ENCODE data around the gene NFKBIB.
"Not testable (repeated sequence)": the region's sequence is repeated elsewhere in the genome, so short reads cannot be mapped to it uniquely, and the experiment has no call there.

Gene NFKBIB

DNA sequence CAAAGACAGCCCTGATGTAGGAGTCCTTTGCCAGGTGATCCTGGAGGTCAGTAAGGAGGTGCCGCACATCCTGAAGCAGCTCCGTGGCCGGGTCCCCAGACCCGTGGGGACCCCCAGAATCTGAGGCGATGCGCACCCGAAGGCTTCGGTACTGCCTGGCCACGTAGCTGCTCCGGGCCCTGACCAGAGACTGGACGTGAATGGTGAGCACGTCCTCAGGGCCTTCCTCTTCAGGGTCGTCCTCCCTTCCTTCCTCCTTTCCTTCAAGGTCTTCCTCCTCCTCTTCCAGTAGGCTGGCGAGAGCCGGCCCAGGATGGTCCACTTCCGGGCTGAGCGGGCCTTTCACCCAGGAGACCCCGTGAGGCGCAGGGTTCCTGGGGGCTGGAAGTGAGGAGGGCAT lies 29.2 kb upstream of the NFKBIB start:
- DNase-seq: no peak
- in situ Hi-C loops (cut with HindIII; ENCODE audit: low pct_ligation_motif_present, low pct_unique_long_range_greater_than_20kb, low sequenced_read_pairs): no loop called here

- DNase-seq; in situ Hi-C loops (cut with HindIII; ENCODE audit: low pct_ligation_motif_present, low pct_unique_long_range_greater_than_20kb, low sequenced_read_pairs): not testable (repeated sequence)
Observed at GRCh38 chr19:38873400-38873799, 26.4 kb upstream of the NFKBIB start.

GRCh38 chr19:38875656-38876395 lies 23.9 kb upstream of the NFKBIB start:
- in situ Hi-C loops (cut with HindIII; ENCODE audit: low pct_ligation_motif_present, low pct_unique_long_range_greater_than_20kb, low sequenced_read_pairs): no loop called here
- DNase-seq: no peak

DNA sequence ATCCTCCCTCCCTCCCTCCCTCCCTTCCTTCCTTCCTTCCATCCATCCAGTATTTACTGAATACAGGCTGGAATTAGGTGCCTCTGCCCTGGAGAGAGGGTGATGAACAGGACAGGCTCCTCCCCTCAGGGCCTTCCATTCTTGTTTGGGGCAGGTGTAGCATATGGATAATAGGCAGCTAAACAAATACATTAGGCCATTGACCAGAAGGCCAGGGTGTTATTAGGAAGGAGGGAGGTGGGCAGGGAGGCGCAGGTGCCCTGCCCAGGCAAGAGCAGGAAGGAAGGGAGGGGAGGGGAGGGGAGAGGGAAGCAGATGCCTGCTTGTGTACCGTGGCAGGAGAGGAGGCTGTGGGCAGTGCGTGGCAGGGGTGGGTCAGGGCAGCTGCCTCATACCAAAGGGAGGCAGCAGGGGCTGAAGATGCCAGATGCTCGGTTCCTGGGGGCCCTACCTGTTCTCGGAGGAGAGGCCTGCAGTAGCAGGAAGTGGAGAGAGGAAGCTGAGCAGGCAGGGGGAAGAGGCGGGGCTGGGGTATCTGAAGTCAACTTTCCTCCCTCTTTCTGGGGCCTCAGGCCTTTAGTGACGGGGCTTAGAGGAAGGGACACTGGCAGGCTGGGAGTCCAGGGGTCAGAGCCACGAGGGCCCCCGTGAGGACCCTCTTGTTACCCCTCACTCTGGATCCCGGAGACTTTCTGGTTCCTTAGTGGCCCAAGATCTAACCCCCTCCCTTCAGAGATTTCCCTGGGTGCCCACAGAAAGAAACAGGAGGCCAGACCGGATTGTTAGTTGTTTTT lies 21.8 kb upstream of the NFKBIB start, which contains the start of gene RINL:
TSS of gene RINL (minus strand) at position 495 of the 794 bp plus-strand sequence. CDS start 1,533 bp downstream, outside the sequence.
- no peak for DNase-seq

GRCh38 chr19:38878575-38879399 lies 21.0 kb upstream of the NFKBIB start:
- DNase-seq: no peak
- in situ Hi-C loops (cut with HindIII; ENCODE audit: low pct_ligation_motif_present, low pct_unique_long_range_greater_than_20kb, low sequenced_read_pairs): no loop called here

More for the DNA sequence above, 21.8 kb upstream of the NFKBIB start, which contains the start of gene RINL:
- in situ Hi-C loops (cut with HindIII; ENCODE audit: low pct_ligation_motif_present, low pct_unique_long_range_greater_than_20kb, low sequenced_read_pairs): no loop called here

DNA sequence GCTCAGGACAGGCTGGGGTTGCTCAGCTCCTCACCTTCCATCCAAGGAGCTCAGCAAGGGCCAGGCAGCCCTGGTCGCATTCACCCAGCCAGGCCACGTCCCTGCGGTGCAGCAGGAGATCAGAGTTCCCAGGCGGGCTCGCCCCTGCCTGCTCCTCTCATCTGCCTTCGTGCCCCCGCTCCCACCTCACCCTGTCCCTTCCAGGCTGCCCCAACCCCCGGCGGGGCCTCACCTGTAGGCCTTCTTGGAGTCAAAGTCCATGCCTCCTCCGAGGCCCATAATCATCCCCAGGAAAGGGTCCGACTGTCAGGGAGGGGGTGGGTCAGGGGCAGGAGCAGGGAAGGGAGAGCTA lies 20.4 kb upstream of the NFKBIB start:
- in situ Hi-C loops (cut with HindIII; ENCODE audit: low pct_ligation_motif_present, low pct_unique_long_range_greater_than_20kb, low sequenced_read_pairs): no loop called here
- DNase-seq: no peak

DNA sequence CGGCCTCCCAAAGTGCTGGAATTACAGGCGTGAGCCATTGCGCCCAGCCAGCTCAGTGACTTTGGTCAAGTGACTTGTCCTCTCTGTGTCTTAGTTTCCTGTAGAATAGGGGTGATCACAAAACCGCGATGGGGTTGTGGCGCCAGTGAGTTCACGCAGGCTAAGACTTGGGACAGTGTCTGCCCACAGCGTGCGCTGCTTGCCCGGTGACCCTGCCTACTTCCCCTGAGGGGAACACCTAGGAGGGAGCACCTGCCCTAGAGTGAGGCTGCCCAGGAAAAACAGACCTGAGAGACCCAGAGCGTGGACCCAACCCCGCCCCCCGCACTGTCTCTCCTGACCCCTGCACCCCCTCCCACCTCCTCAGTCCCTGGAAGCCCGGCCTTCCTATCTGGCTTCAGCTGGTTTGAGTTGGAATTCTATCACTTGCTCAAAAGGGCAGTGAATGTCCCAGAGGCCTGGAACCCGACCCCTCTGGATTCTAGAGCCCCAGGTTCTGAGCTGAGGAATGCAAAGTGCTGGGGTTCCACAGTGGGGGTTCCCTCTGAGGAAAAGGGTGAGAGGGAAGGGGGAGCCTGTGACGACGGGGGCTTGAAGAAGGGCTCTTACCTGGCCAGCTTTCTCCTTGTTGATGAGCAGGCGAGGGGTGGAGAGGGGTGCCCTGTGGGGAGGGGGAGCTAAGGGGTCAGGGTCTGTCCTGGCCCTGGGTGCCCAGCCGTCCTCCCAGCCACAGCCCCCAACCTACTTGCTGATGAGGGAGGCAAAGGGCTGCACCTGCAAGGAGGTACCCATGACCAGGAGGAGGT lies 19.5 kb upstream of the NFKBIB start:
- DNase-seq: no peak
- in situ Hi-C loops (cut with HindIII; ENCODE audit: low pct_ligation_motif_present, low pct_unique_long_range_greater_than_20kb, low sequenced_read_pairs): no loop called here

DNA sequence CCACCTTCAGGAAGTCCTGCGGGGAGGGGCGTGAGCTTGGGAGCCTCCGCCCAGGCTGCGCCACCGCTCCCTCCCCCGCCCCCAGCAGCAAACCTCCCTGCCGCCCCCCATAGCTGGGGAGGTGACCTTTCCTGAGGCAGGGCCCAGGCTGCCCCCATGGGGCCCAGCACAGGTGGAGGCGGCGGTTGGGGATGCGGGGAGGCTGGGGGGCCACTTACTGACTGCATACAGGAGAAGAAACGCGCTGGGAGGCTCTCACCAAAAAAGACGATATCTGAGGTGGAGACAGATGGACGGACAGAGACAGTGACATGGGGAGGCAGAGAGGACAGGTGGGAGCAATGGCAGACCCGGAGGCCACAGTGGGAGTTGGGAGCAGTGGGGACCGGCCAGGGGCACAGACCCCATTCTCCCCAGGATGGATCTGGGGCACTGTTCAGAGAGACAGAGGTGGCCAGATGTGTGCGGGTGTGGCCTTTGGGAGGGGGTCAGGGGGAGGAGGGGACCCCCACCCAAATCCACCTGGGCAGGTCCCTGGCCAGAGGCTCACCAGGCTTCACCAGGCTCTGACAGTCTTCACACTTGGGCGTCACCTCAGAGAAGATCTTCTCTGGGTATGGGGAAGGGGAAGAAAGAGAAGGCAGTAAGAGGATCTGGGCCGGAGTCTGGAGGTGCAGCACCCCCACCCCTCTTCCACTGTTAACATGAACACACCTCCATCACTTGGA lies 18.7 kb upstream of the NFKBIB start:
- no peak for DNase-seq
- in situ Hi-C loops (cut with HindIII; ENCODE audit: low pct_ligation_motif_present, low pct_unique_long_range_greater_than_20kb, low sequenced_read_pairs): no loop called here

GRCh38 chr19:38883286-38883685 lies 16.5 kb upstream of the NFKBIB start:
- in situ Hi-C loops (cut with HindIII; ENCODE audit: low pct_ligation_motif_present, low pct_unique_long_range_greater_than_20kb, low sequenced_read_pairs): no loop called here

GRCh38 chr19:38884691-38885090 lies 15.1 kb upstream of the NFKBIB start:
- DNase-seq; in situ Hi-C loops (cut with HindIII; ENCODE audit: low pct_ligation_motif_present, low pct_unique_long_range_greater_than_20kb, low sequenced_read_pairs): not testable (repeated sequence)

More at GRCh38 chr19:38883286-38883685, 16.5 kb upstream of the NFKBIB start:
- no peak for DNase-seq

DNA sequence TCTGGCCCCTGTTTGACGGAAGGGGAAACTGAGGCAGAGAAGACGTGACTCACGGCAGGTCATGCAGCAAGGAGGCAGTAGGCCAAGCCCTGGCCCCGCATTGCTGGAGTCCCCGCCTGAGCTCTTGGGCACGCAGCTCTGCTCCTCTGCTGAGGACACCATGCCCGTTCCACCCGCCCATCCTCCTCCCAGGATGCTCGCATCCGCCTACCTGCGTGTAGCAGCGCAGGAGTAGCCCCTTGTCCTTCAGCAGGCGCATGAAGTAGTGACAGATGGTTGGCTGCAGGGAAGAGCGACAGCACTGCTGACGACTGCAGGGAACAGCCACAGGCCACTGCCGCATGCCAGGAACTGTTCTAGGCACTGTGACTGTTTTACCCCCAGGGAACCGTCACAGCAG lies 10.9 kb upstream of the NFKBIB start:
- no peak for DNase-seq
- in situ Hi-C loops (cut with HindIII; ENCODE audit: low pct_ligation_motif_present, low pct_unique_long_range_greater_than_20kb, low sequenced_read_pairs): no loop called here

- no peak for DNase-seq
- in situ Hi-C loops (cut with HindIII; ENCODE audit: low pct_ligation_motif_present, low pct_unique_long_range_greater_than_20kb, low sequenced_read_pairs): no loop called here
Observed at GRCh38 chr19:38889803-38890202, 10.0 kb upstream of the NFKBIB start.

DNA sequence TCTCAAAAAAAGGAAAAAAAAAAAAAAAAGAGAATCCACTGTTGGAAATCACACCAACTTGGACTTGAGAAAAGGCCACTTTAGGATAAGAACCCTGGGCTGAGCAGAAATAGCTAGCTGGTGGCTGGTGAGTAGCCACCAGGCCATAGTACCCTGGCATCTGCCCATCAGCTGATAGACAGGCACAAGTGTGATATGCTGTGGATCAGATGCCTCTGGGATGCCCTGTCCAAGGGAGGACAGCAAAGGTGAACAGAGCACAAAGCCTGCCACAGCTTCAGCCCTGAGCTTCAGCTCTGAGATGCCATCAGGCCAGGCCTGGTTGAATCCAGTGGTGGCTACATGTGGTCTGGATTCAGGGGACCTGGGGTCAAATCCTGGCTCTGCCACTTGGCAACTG lies 9.1 kb upstream of the NFKBIB start:
- DNase-seq: no peak
- in situ Hi-C loops (cut with HindIII; ENCODE audit: low pct_ligation_motif_present, low pct_unique_long_range_greater_than_20kb, low sequenced_read_pairs): no loop called here

- in situ Hi-C loops (cut with HindIII; ENCODE audit: low pct_ligation_motif_present, low pct_unique_long_range_greater_than_20kb, low sequenced_read_pairs): no loop called here
- no peak for DNase-seq
Observed at GRCh38 chr19:38891771-38892170, 8.0 kb upstream of the NFKBIB start.

GRCh38 chr19:38892841-38893240 lies 6.9 kb upstream of the NFKBIB start:
- in situ Hi-C loops (cut with HindIII; ENCODE audit: low pct_ligation_motif_present, low pct_unique_long_range_greater_than_20kb, low sequenced_read_pairs): no loop called here
- no peak for DNase-seq

GRCh38 chr19:38893341-38893771 lies 6.4 kb upstream of the NFKBIB start:
- in situ Hi-C loops (cut with HindIII; ENCODE audit: low pct_ligation_motif_present, low pct_unique_long_range_greater_than_20kb, low sequenced_read_pairs): no loop called here

DNA sequence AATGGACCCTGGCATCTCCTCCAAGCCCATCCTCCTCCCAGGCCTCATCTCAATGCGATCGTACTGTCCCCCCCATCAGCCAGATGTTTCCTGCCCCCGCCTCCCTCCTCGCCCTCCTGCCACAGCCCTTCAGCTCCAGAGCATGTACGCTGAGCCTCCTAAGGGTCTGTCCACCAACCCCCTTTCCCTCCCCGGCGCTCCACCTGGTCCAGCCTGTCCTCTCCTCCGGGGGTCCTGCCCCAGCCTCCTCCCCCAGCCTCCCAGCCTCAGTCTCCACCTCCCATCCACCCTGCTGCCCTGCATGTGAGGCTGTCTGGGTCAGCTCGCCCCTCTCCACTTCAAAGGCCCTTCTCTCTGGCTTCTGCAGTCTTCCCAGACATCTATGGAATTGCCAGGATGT lies 4.8 kb upstream of the NFKBIB start:
- DNase-seq: no peak
- in situ Hi-C loops (cut with HindIII; ENCODE audit: low pct_ligation_motif_present, low pct_unique_long_range_greater_than_20kb, low sequenced_read_pairs): no loop called here

More at GRCh38 chr19:38893341-38893771, 6.4 kb upstream of the NFKBIB start:
- no peak for DNase-seq
